GM18505 (cell line): Measurements from ENCODE around the gene CRHR1.
"Not testable (repeated sequence)": the region's sequence is repeated elsewhere in the genome, so short reads cannot be mapped to it uniquely, and the experiment has no call there.

ENCODE experiments used
- ATAC-seq: cut with Tn5 transposase; IDR thresholded peaks from one replicate; pipeline ENCODE4 v1.9.1; 2021; ENCODE audit not compliant: unreplicated experiment
- POLR2A ChIP-seq: IDR thresholded peaks from 4 replicates; pipeline ENCODE4 v1.6.1; 2011; ENCODE audit warnings: borderline replicate concordance; ENCODE audit not compliant: insufficient read depth, insufficient read length; ENCODE audit errors: extremely low read depth

CRHR1 gene

GRCh38 chr17:45851873-45852272 is 67.8 kb downstream of the CRHR1 start:
- no peak for ATAC-seq
- TF ChIP-seq POLR2A: no peak

GRCh38 chr17:45852535-45853297 is 68.6 kb downstream of the CRHR1 start:
- ATAC-seq: no peak
- no peak for TF ChIP-seq POLR2A

- ATAC-seq: no peak
- no peak for TF ChIP-seq POLR2A
These were observed 70.1 kb downstream of the CRHR1 start for GRCh38 chr17:45854209-45854608.

- TF ChIP-seq POLR2A: no peak
- no peak for ATAC-seq
These were observed 71.7 kb downstream of the CRHR1 start for GRCh38 chr17:45855691-45856336.

GRCh38 chr17:45857977-45858708 is 74.0 kb downstream of the CRHR1 start:
- ATAC-seq: no peak
- no peak for TF ChIP-seq POLR2A

- no peak for ATAC-seq
- TF ChIP-seq POLR2A: no peak
These were observed 77.0 kb downstream of the CRHR1 start for GRCh38 chr17:45861165-45861564.

GRCh38 chr17:45862127-45862526 is 78.0 kb downstream of the CRHR1 start:
- ATAC-seq: not testable (repeated sequence)

GRCh38 chr17:45863857-45864654 is 79.9 kb downstream of the CRHR1 start:
- no peak for ATAC-seq
- no peak for TF ChIP-seq POLR2A

GRCh38 chr17:45867171-45867570 is 83.1 kb downstream of the CRHR1 start:
- ATAC-seq: no peak
- TF ChIP-seq POLR2A: no peak

GRCh38 chr17:45867702-45868101 is 83.6 kb downstream of the CRHR1 start:
- TF ChIP-seq POLR2A: no peak

GRCh38 chr17:45868276-45868675 is 84.2 kb downstream of the CRHR1 start:
- no peak for TF ChIP-seq POLR2A
- no peak for ATAC-seq

More at GRCh38 chr17:45867702-45868101, 83.6 kb downstream of the CRHR1 start:
- no peak for ATAC-seq

GRCh38 chr17:45869676-45870341 is 85.7 kb downstream of the CRHR1 start:
- TF ChIP-seq POLR2A: no peak
- no peak for ATAC-seq
